ENCODE measurements around the gene OGDH.

Gene OGDH

DNA sequence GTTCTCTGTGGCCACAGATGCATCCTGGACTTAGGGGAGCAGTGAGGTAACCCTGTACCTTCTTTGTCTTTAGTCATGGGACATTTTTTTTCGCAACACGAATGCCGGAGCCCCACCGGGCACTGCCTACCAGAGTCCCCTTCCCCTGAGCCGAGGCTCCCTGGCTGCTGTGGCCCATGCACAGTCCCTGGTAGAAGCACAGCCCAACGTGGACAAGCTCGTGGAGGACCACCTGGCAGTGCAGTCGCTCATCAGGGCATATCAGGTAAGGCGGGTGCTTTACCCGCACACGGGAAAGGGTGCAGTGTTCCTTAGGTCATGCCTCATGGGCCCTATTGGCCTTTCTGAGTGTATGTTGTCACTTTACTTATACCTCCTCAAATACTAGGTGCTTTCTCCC is 38.8 kb downstream of the OGDH start:
- TF ChIP-seq SIN3A (IDR thresholded peaks at IDR 0.05; ENCODE audit: borderline replicate concordance, insufficient read depth, low read length): no peak
- no peak for TF ChIP-seq TAF1 (IDR thresholded peaks at IDR 0.05; ENCODE audit: borderline replicate concordance, insufficient read depth, low read length)
- TF ChIP-seq, protein P1, sequence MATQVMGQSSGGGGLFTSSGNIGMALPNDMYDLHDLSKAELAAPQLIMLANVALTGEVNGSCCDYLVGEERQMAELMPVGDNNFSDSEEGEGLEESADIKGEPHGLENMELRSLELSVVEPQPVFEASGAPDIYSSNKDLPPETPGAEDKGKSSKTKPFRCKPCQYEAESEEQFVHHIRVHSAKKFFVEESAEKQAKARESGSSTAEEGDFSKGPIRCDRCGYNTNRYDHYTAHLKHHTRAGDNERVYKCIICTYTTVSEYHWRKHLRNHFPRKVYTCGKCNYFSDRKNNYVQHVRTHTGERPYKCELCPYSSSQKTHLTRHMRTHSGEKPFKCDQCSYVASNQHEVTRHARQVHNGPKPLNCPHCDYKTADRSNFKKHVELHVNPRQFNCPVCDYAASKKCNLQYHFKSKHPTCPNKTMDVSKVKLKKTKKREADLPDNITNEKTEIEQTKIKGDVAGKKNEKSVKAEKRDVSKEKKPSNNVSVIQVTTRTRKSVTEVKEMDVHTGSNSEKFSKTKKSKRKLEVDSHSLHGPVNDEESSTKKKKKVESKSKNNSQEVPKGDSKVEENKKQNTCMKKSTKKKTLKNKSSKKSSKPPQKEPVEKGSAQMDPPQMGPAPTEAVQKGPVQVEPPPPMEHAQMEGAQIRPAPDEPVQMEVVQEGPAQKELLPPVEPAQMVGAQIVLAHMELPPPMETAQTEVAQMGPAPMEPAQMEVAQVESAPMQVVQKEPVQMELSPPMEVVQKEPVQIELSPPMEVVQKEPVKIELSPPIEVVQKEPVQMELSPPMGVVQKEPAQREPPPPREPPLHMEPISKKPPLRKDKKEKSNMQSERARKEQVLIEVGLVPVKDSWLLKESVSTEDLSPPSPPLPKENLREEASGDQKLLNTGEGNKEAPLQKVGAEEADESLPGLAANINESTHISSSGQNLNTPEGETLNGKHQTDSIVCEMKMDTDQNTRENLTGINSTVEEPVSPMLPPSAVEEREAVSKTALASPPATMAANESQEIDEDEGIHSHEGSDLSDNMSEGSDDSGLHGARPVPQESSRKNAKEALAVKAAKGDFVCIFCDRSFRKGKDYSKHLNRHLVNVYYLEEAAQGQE (IDR thresholded peaks at IDR 0.05; ENCODE audit: insufficient read depth in 1 of 2, low read depth in 2 of 2, low read length in 2 of 2): no peak

DNA sequence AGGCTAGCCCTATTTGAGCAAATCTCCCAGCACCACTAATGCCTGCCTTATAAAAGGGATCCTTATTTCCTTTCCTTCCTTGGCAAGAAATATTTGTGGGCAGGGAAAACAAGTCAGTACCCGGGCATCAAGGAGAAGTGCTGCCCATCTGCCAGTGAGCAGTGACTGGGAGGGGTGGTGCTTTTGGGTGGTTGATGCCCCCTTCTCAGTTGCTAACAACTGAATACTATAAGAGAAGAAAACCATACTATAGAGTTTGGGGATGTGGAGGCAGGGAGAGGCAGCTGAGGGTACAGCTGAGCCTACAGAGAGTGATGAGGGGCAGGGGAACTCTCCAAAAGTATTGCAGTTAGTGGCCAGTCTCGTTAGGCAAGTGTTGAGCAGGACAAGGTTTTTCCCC is 39.3 kb downstream of the OGDH start:
- TF ChIP-seq POLR2AphosphoS5 (IDR thresholded peaks at IDR 0.05; ENCODE audit: low read depth, low read length): no peak
- TF ChIP-seq, protein P1 (IDR thresholded peaks at IDR 0.05; ENCODE audit: insufficient read depth in 1 of 2, low read depth in 2 of 2, low read length in 2 of 2): no peak
- no peak for TF ChIP-seq SIN3A (IDR thresholded peaks at IDR 0.05; ENCODE audit: borderline replicate concordance, insufficient read depth, low read length)
- no peak for TF ChIP-seq FOXP2 (optimal IDR thresholded peaks at IDR 0.05; ENCODE audit: borderline replicate concordance, extremely low read depth, extremely low read length, insufficient read depth)
- TF ChIP-seq TAF1 (IDR thresholded peaks at IDR 0.05; ENCODE audit: borderline replicate concordance, insufficient read depth, low read length): no peak

DNA sequence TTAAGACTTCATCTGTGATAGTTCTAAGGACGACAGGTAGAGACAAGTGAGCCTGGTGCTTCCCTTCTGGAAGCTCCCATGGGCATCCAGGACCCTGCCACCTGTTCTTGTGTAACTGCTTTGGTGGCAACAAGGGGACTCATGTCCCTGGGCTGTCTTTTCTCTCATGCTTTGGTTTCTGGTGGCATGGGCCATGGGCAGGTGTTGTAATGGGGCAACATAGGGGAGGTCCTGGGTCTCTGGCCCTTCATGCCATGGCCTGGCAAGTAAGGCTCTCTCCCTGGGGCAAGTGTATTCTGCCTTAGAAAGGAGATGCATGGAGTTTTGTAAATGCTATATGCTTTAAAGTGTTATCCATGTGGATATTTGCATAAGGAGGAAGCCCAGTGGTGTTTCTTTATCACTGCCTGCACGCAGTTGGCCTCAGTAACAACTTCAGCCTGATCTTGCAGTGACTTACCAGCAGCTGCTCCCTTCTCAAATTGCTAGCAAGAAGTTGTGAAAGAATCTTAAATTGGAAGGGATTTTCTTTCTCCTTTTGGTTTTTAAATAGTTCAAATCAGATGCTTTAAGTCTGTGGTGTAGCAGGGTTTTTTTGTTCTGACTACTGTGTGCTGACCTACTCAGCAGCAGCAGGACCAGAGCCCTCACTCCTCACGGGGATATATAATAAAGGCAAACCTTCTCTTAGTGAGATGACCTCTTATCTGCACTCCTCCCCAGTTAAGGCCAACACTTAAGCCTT is 39.9 kb downstream of the OGDH start:
- TF ChIP-seq, protein P1 (IDR thresholded peaks at IDR 0.05; ENCODE audit: insufficient read depth in 1 of 2, low read depth in 2 of 2, low read length in 2 of 2): no peak
- TF ChIP-seq TAF1 (IDR thresholded peaks at IDR 0.05; ENCODE audit: borderline replicate concordance, insufficient read depth, low read length) (no peak), SIN3A (IDR thresholded peaks at IDR 0.05; ENCODE audit: borderline replicate concordance, insufficient read depth, low read length) (no peak)

DNA sequence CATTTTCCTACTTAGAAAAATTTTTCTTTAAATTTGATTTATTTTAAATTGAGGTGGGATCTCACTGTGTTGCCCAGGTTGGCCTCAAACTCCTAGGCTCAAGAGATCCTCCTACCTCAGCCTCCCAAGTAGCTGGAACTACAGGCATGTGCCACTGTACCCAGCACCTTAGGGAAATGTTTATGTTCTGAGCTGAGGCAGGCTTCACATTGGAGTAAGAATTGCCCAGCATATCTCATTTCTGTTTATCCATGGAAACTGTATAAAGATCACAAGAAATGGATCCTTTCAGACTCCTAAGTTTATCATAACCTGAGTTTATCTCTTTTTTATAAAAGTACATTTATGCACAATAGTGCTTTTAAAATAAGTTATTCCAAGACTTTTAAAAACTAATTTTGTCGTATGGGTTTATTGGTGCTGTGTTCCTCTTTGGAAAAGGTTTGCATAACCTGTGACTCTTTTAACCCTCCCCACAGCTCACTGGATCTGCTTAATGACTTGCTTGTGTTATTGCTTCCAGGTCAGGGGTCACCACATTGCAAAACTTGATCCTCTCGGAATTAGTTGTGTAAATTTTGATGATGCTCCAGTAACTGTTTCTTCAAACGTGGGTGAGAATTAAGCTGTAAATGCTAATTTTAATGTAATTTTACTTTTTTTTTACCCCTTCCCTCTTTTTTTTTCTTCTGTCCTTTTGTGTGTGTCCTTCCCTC is 40.7 kb downstream of the OGDH start:
- no peak for TF ChIP-seq FOXP2 (optimal IDR thresholded peaks at IDR 0.05; ENCODE audit: borderline replicate concordance, extremely low read depth, extremely low read length, insufficient read depth)
- TF ChIP-seq SIN3A (IDR thresholded peaks at IDR 0.05; ENCODE audit: borderline replicate concordance, insufficient read depth, low read length): no peak
- no peak for TF ChIP-seq POLR2AphosphoS5 (IDR thresholded peaks at IDR 0.05; ENCODE audit: low read depth, low read length)

DNA sequence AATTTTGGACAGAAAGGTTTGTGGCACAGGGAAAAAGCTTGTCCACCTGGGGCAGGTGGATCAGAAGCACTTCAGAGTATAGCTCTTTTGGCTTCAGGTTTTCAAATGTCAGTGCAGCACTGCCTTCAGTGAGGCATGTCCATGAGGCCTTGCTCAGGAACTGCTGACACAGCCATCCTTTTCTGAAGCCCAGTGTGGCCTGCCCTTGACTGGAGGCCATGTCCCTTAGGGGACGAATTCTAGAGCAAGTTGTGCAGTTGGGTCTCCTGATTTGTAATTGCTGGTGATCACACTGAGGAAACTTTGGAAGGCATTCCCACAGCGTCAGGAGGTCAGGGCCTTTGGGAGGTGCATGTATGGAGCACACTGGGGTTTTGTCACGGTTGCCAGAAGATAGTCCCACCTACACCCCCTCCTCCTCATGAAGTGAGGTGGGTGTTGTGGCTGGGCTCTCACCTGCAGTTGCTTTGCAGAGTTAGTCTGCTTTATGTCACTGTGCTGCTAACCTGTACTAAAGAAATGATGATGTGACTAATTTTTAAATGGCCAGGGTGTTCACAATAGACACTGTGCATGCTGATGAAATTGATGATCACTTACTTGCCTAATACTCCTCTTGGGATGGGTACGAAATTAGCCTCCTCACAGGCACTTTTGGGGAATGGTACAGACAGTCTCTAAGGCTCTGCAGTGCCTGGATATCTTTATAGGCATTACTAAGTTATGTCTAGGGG is 41.7 kb downstream of the OGDH start:
- TF ChIP-seq, protein P1 (IDR thresholded peaks at IDR 0.05; ENCODE audit: insufficient read depth in 1 of 2, low read depth in 2 of 2, low read length in 2 of 2): no peak
- TF ChIP-seq FOXP2 (optimal IDR thresholded peaks at IDR 0.05; ENCODE audit: borderline replicate concordance, extremely low read depth, extremely low read length, insufficient read depth): no peak
- no peak for TF ChIP-seq POLR2AphosphoS5 (IDR thresholded peaks at IDR 0.05; ENCODE audit: low read depth, low read length)
- TF ChIP-seq TAF1 (IDR thresholded peaks at IDR 0.05; ENCODE audit: borderline replicate concordance, insufficient read depth, low read length): no peak
- TF ChIP-seq SIN3A (IDR thresholded peaks at IDR 0.05; ENCODE audit: borderline replicate concordance, insufficient read depth, low read length): no peak

Measured in PFSK-1 (cell line).